Aorta (tissue), 5 donors: ENCODE results near the gene SRRM5. TPM values are rescaled to one million over a fixed set of nuclear protein-coding genes. Genes with fewer than 3 reads are reported as not detected.
A peak's percentile ranks its signal among the peaks of the same experiment; 100 is the strongest.

Experiments
- ATAC-seq: fragments of 200-7000 bp; cut with Tn5 transposase; one replicate; pipeline ENCODE4 v1.9.1; 2022; ENCODE audit warnings: moderate library complexity; ENCODE audit not compliant: low FRiP score
- DNase-seq, 2 donors: peaks; one replicate each; pipeline ENCODE4 v3.0.0-alpha.2; 2020
- H3K27ac ChIP-seq, 2 donors: one replicate each; pipeline ENCODE4 v1.5.1; 2013; ENCODE audit warnings: low read length in 2 of 2, mild to moderate bottlenecking in 2 of 2, moderate library complexity in 2 of 2, control low read depth in 1 of 2, inconsistent platforms in 1 of 2, low read depth in 1 of 2
- H3K27me3 ChIP-seq, 2 donors: one replicate each; pipeline ENCODE4 v1.6.1; 2013; ENCODE audit warnings: control low read depth in 1 of 2, low read length in 1 of 2, mild to moderate bottlenecking in 1 of 2, moderate library complexity in 1 of 2; ENCODE audit not compliant: insufficient read depth in 2 of 2, control insufficient read depth in 1 of 2
- H3K36me3 ChIP-seq, 2 donors: one replicate each; pipeline ENCODE4 v1.6.1; 2013; ENCODE audit warnings: control low read depth in 1 of 2, low read length in 1 of 2, mild to moderate bottlenecking in 1 of 2; ENCODE audit not compliant: insufficient read depth in 2 of 2, control insufficient read depth in 1 of 2
- H3K4me1 ChIP-seq, 2 donors: one replicate each; pipeline ENCODE4 v1.6.1; 2013; ENCODE audit warnings: low read length in 2 of 2, control low read depth in 1 of 2, mild to moderate bottlenecking in 1 of 2, moderate library complexity in 1 of 2; ENCODE audit not compliant: insufficient read depth in 2 of 2, control insufficient read depth in 1 of 2
- H3K4me3 ChIP-seq, 2 donors: one replicate each; pipeline ENCODE4 v1.5.1; 2013; ENCODE audit warnings: low read length in 2 of 2, control low read depth in 1 of 2, mild to moderate bottlenecking in 1 of 2
- H3K9me3 ChIP-seq: one replicate; pipeline ENCODE4 v1.6.1; 2013; ENCODE audit warnings: mild to moderate bottlenecking, low read length; ENCODE audit not compliant: control insufficient read depth
- WGBS, 2 donors: extraction: QIAGEN DNeasy Blood & Tissue Kit; methylation state at CpG; one replicate each; pipeline ENCODE4 v1.1.7; 2013; 5-methylcytosine and 5-hydroxymethylcytosine counted together
- intact Hi-C, 2 donors: fragments of 100-400 bp; cut with DNase I; formaldehyde crosslinking; loops; one replicate each; pipeline versions ENCODE4 v1.14.2 to v1.15.0; 2022
- long read RNA-seq, 2 donors: library from polyadenylated mRNA; unstranded; transcript quantifications; one replicate each; pipeline ENCODE4 v2.0.0, GENCODE V29; 2020 to 2021
- polyA plus RNA-seq, 2 donors: library from polyadenylated mRNA; stranded (reverse); fragments of 200-250 nt; gene quantifications; one replicate each; pipeline ENCODE4 v1.2.3, GENCODE V29; 2013
- total RNA-seq, 2 donors: library from RNA; stranded (reverse); fragmentation: NEBNext Ultra II Directional; extraction: Animal tissue kit (Norgen Biotek cat#: 25700); gene quantifications; one replicate each; pipeline ENCODE4 v1.2.1, GENCODE V29; 2021
- donor health status: healthy with polysubstance abuse.
- donor health status: Bipolar disorder and iron deficiency.
- donor health status: DM: no; HTN: no; CAD: no.
- donor health status: DM: no; HTN: no; CAD: no.
- donor health status: DM: yes; HTN: yes; CAD: no.

The SRRM5 gene, protein sequence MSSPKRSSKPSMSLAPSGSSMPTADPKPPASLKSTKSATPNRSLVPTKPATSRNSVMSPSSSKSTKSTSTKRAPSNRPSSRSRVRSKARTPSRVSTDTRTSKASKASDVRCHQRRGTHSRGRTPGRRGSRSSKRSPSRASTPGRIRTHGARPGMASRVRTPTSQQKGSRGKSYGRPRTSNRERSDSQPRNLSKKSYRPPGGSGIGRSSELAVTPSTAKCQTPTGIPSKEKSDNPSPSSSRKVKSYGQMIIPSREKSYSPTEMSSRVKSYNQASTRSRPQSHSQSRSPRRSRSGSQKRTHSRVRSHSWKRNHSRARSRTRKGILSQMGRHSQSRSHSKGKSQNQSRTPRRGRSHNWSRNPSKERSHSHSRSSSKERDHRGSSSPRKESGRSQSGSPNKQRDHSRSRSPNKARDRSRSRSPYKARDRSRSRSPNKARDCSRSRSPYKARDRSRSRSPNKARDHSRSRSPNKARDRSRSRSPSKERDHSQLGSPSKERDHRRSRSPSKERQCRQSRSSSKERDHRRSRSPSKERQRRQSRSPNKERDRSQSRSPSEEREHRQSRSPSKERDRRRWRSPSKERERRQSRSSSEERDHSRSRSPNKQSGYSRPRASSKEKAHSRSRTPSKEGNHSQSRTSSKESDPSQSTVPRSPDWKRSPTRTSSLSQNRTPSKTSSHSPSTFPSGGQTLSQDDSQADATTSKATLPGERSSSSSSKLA
- under 1 TPM; 0.51 to 0.52 TPM for total RNA-seq
- under 1 TPM in 1 of 2 donors, not detected in 1; 0.69 TPM for polyA plus RNA-seq
- long read RNA-seq, donor 1, partial matches to known transcripts = 0 of 1 reads
- long read RNA-seq, donor 1, other reads (novel, unspliced or antisense) = 1 of 1 reads
- long read RNA-seq, donor 2, partial matches to known transcripts = 0 of 3 reads
- long read RNA-seq, donor 2, other reads (novel, unspliced or antisense) = 3 of 3 reads

DNA sequence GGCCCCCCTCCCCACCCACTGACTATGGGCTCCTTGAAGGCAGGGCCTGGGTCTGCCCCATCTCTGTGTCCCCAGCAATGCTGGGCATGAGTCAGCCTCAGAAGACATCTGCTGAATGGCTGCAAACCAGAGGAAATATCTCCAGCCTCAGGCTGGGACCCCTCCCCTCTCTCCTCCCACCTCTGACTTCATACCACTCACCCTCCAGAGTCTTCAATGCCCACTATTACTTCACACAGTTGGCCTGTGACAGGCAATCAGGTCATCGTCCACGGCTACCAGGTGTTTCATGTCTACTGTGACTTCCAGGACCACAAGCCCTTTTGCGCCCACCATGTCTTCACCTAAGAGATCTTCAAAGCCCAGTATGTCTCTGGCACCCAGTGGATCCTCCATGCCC, at the start of gene SRRM5:
SRRM5 (plus strand) TSS at position 301 of the 400 bp plus-strand sequence; CDS start at position 335, 34 bp downstream.
- ATAC-seq = no peak
- DNase-seq = no peak
- Histone ChIP-seq H3K27ac (no peak within 1 kb of the TSS), H3K9me3 (no peaks in the 10 kb centered on the region), H3K27me3 (no peaks in the 10 kb centered on the region), H3K36me3 (peaks cover 0 to 2% of the 10 kb centered on the region in 2 donors), H3K4me1 (no peaks in the 10 kb centered on the region), H3K4me3 (no peak within 1 kb of the TSS)
- intact Hi-C loops = no loop called here
- 90 to 98% methylated on average over 3 of the region's 3 CpGs for WGBS, 2 donors

DNA sequence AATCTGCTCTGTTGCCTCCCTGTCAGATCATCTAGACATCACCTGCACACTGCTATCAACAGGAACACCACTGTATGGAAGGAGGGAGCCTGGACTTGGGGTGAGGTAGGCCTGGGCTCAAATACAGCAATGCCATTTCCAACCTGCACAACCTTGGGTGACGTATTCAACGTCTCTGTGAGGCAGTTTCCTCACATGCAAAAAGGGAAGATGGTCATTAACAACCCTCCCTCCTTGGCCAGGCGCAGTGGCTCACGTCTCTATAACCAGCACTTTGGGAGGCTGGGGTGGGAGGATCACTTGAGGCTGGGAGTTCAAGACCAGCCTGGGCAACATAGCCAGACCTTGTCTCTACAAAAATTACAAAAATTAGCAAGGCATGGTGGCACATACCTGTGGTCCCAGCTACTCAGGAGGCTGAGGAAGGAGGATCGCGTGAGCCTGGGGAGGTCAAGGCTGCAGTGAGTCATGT, 49.6 kb upstream of the SRRM5 start:
- H3K9me3 ChIP-seq = no peaks in the 10 kb centered on the region
- no peak for ATAC-seq
- peak overlapping the region in 1 of 2 donors; percentile 55 for H3K27ac ChIP-seq
- no peaks in the 10 kb centered on the region for H3K36me3 ChIP-seq
- DNase-seq = no peak
- intact Hi-C loops = no loop called here
- no peaks in the 10 kb centered on the region for H3K27me3 ChIP-seq
- H3K4me1 ChIP-seq = no peaks in the 10 kb centered on the region
- H3K4me3 ChIP-seq = no peak overlapping the region
- 90 to 97% methylated on average over 6 of the region's 6 CpGs for WGBS, 2 donors

DNA sequence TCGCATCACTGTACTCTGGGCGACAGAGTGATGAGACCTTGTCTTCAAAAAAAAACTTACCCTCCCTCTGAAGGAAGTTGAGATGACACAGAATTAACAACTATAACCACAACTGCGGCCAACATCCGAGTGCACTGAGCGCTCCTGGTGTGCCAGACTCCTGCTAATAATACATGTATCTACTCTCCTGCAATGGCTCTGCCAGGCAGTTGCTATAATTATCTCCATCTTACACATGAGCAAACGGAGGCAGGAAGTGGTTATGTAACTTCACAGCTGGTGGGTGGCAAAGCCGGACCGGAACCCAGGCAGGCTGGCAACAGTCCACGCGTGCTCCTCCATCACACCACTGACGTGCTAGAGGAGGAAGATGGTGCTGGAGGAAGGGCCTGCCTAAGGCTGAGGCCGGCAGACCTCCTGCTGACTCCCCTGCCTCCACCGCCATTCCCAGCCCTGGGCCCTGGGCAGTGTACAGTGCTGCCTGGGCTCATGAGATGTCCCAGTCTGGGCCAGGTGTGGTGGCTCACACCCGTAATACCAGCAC, 49.1 kb upstream of the SRRM5 start:
- H3K27ac ChIP-seq = peak overlapping the region in 1 of 2 donors; percentile 55
- DNase-seq (peak; percentile 90 to 95), ATAC-seq (peak; percentile 86)
- 43 to 46% methylated on average over 14 of the region's 14 CpGs for WGBS, 2 donors
- intact Hi-C loops = no loop called here
- no peak overlapping the region for H3K4me3 ChIP-seq
- H3K36me3 ChIP-seq = no peaks in the 10 kb centered on the region
- H3K9me3 ChIP-seq = no peaks in the 10 kb centered on the region
- H3K27me3 ChIP-seq = no peaks in the 10 kb centered on the region
- no peaks in the 10 kb centered on the region for H3K4me1 ChIP-seq

DNA sequence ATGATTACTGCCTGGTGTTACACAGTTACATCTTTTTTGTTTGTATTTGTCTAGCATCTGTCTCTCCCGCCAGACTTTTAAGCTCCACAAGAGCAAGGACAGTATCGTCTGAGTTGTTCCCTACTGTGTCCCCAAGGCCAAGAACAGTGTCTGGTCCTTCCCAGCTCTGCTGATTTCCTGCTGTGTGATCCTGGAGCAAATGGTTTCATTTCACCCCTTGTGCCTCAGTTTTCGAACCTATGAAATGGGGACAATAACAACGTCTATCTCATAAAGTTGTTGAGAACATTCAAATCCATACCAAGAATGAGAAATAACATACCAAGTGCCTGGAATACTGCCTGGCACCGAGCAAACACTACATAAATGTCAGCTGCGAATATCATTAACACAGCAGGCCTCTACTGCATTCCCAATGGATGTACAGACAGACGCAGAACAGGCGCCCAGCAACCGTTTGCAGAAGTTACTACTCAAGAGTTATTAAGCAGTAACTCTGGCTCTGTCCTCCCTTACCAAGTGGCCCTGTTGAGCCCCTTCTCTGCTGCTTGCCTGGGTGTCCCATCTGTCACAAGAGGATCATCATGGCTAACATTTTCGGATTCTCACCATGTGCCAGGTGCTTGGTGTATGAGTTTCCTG, 48.0 kb upstream of the SRRM5 start:
- Histone ChIP-seq H3K4me3 (no peak overlapping the region), H3K9me3 (no peaks in the 10 kb centered on the region), H3K27ac (no peak overlapping the region), H3K36me3 (no peaks in the 10 kb centered on the region), H3K27me3 (no peaks in the 10 kb centered on the region), H3K4me1 (no peaks in the 10 kb centered on the region)
- DNase-seq (no peak), ATAC-seq (no peak)
- intact Hi-C loops = no loop called here
- WGBS, 2 donors = 86% methylated on average over 10 of the region's 10 CpGs

DNA sequence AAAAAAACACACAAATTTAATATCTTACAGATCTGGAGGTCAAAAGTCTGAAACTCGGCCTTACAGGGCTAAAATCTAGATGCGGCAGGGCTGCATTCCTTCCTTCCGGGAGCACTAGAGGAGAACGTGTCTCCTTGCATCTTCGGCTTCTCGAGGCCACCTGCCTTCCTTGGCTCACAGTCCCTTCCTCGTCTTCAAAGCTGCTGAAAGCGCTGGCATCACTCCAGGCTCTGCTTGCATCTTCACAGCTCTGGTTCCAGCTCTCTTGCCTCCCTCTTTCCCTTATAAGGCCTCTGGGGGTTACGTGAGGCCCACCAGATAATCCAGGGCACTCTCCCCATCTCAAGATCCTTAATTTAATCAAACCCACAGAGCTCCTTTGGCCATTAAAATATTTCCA, 47.1 kb upstream of the SRRM5 start:
- no peak for DNase-seq
- Histone ChIP-seq H3K9me3 (no peaks in the 10 kb centered on the region), H3K27me3 (no peaks in the 10 kb centered on the region), H3K4me3 (no peak overlapping the region), H3K36me3 (no peaks in the 10 kb centered on the region), H3K4me1 (no peaks in the 10 kb centered on the region), H3K27ac (no peak overlapping the region)
- intact Hi-C loops = no loop called here
- WGBS, 2 donors = 75 to 80% methylated on average over 9 of the region's 9 CpGs
- ATAC-seq = no peak

DNA sequence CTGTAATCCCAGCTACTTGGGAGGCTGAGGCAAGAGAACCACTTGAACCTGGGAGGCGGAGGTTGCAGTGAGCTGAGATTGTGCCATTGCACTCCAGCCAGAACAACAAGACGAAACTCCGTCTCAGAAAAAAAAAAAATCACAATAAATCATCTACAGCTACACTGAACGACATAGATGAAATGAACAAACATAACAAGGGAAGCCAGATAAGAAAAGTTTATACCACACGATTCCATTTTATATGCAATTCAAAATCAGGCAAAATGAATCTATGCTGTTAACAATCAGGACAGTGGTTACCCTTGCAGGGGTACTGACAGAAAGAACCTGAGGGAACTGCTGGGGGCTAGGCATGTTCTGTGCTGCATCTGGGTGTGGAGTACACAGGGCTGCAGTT, 42.2 kb upstream of the SRRM5 start:
- Histone ChIP-seq H3K27ac (no peak overlapping the region), H3K4me1 (no peaks in the 10 kb centered on the region), H3K36me3 (no peaks in the 10 kb centered on the region), H3K27me3 (no peaks in the 10 kb centered on the region), H3K9me3 (no peaks in the 10 kb centered on the region), H3K4me3 (no peak overlapping the region)
- 68 to 71% methylated on average over 5 of the region's 5 CpGs for whole genome bisulfite sequencing, 2 donors
- DNase-seq (no peak), ATAC-seq (no peak)
- intact Hi-C loops = no loop called here

DNA sequence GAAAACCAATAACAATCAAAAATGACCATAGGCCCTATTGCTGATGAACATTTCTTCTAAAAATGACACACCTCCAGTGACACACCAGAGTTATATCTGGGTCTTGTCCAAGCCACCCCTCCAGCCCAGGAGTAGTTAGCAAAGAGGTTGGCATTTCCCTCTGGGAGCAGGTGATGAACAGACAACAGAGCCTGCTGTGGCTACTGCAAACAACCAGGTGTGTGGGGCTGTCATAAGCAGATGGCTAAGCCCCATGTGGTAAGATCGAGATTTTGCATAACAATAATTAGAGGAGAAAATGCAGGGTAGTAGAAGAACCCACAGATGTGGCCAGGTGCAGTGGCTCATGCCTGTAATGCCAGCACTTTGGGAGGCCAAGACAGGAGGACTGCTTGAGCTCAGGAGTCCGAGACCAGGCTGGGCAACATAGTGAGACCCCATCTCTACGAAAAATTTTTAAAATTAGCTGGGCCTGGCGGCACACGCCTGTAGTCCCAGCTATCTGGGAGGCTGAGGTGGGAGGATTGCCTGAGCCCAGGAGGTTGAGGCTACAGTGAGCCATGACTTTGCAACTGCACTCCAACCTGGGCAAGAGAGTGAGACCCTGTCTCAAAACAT, 41.6 kb upstream of the SRRM5 start:
- ATAC-seq = no peak
- no peaks in the 10 kb centered on the region for H3K36me3 ChIP-seq
- H3K27me3 ChIP-seq = no peaks in the 10 kb centered on the region
- intact Hi-C loops = no loop called here
- no peaks in the 10 kb centered on the region for H3K4me1 ChIP-seq
- 90 to 91% methylated on average over 5 of the region's 5 CpGs for WGBS, 2 donors
- no peak overlapping the region for H3K4me3 ChIP-seq
- H3K9me3 ChIP-seq = no peaks in the 10 kb centered on the region
- no peak for DNase-seq
- H3K27ac ChIP-seq = no peak overlapping the region

DNA sequence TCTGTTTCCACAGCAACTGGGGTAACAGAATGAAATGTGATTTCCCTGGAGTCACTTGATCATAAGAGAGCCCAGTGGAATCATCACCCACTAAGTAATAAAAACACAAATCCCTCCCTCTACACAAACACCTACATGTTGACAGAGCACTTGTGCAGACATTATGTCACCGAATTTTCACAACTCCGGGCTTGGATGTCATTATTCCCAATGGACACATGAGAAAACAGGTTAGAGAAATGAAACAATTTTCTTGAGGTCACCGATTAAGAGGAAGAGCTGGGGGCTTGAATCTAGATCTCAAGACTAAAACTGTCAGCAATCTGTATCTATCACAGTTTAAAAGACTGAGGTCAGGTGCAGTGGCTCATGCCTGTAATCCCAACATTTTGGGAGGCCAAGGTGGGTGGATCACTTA, 39.7 kb upstream of the SRRM5 start:
- Histone ChIP-seq H3K27ac (no peak overlapping the region), H3K36me3 (no peaks in the 10 kb centered on the region), H3K9me3 (no peaks in the 10 kb centered on the region), H3K4me3 (no peak overlapping the region), H3K27me3 (no peaks in the 10 kb centered on the region), H3K4me1 (no peaks in the 10 kb centered on the region)
- no peak for DNase-seq
- WGBS, 2 donors = 11 to 38% methylated on average over 3 of the region's 3 CpGs
- intact Hi-C loops = no loop called here
- no peak for ATAC-seq
